Adrenal gland (tissue), 12 donors: Measurements from ENCODE around the gene GALNT16. TPM values are rescaled to one million over a fixed set of nuclear protein-coding genes. Genes with fewer than 3 reads are reported as not detected.
A peak's percentile ranks its signal among the peaks of the same experiment; 100 is the strongest.

ENCODE experiments used
- DNase-seq, 7 donors: peaks; one replicate each; pipeline ENCODE4 v3.0.0-alpha.2; 2019 to 2020
- H3K27ac ChIP-seq, 5 donors: fragments of 200-600 bp; sonication (generic) in 4 of 5; 1 replicate in 3 of 5; 2 replicates in 2 of 5; pipeline versions ENCODE4 v1.5.1 to v1.8.0; 2016 to 2020; ENCODE audit warnings: mild to moderate bottlenecking in 1 of 5
- H3K27me3 ChIP-seq: fragments of 200-600 bp; 2 replicates; pipeline ENCODE4 v1.8.0; 2021
- H3K36me3 ChIP-seq, 2 donors: fragments of 200-600 bp; replicated peaks in 1 of 2; 1 replicate in 1 of 2; 2 replicates in 1 of 2; pipeline versions ENCODE4 v1.5.1 to v1.8.0; 2018 to 2022
- H3K4me1 ChIP-seq, 2 donors: fragments of 200-600 bp; replicated peaks in 1 of 2; 1 replicate in 1 of 2; 2 replicates in 1 of 2; pipeline versions ENCODE4 v1.5.1 to v1.8.0; 2018 to 2021
- H3K4me3 ChIP-seq, 4 donors: fragments of 200-600 bp; sonication (generic) in 3 of 4; one replicate each; pipeline ENCODE4 v1.5.1; 2016 to 2018
- H3K9me3 ChIP-seq, 3 donors: fragments of 200-600 bp; sonication (generic) in 1 of 3; replicated peaks in 1 of 3; 1 replicate in 2 of 3; 2 replicates in 1 of 3; pipeline versions ENCODE4 v1.5.1 to v1.8.0; 2016 to 2021
- POLR2A ChIP-seq, 2 donors: fragments of 450-650 bp; IDR thresholded peaks; one replicate each; pipeline ENCODE4 v1.6.1; 2017; ENCODE audit warnings: antibody characterized with exemption in 2 of 2, mild to moderate bottlenecking in 2 of 2, moderate library complexity in 1 of 2
- WGBS, 4 donors: extraction: QIAGEN DNeasy Blood & Tissue Kit in 2 of 4; methylation state at CpG; one replicate each; pipeline versions ENCODE4 v1.1.5 to v1.1.7; 2013 to 2017; 5-methylcytosine and 5-hydroxymethylcytosine counted together
- intact Hi-C, 2 donors: fragments of 100-400 bp; cut with DNase I; formaldehyde crosslinking; loops; one replicate each; pipeline versions ENCODE4 v1.14.1 to v1.15.0; 2022 to 2023
- polyA plus RNA-seq, 3 donors: library from polyadenylated mRNA; stranded (reverse); fragments of 200-250 nt in 2 of 3; fragments of 350-450 nt in 1 of 3; fragmentation: Illumina TruSeq in 1 of 3; extraction: RNeasy Lipid Tissue Mini Kit (QIAGEN cat#74804) in 1 of 3; gene quantifications; one replicate each; pipeline ENCODE4 v1.2.3, GENCODE V29; 2013 to 2014
- total RNA-seq, 9 donors: library from RNA; depleted of rRNA in 4 of 9; stranded (reverse); fragments of >200 nt in 4 of 9; fragments of 120-200 nt in 1 of 9; fragmentation: NEBNext Ultra II Directional in 1 of 9; extraction: Animal tissue kit (Norgen Biotek cat#: 25700) in 1 of 9; gene quantifications; one replicate each; pipeline versions ENCODE4 v1.1.0 to v1.2.4, GENCODE V29; 2013 to 2023
- TF ChIP-seq, protein P1 (sequence below), 6 experiments: fragments of 450-650 bp in 4 of 6; fragments of 200-600 bp in 2 of 6; sonication (generic) in 1 of 6; IDR thresholded peaks; 1 replicate in 5 of 6; 2 replicates in 1 of 6; pipeline versions ENCODE4 v1.5.1 to v1.8.0; 2016 to 2021; ENCODE audit warnings: antibody characterized with exemption in 6 of 6, mild to moderate bottlenecking in 2 of 6, moderate library complexity in 1 of 6
- donor health status: healthy with polysubstance abuse.
- donor health status: Bipolar disorder and iron deficiency.
- donor health status: DM: yes; HTN: yes; CAD: no.
- donor health status: DM: no; HTN: no; CAD: no.
- donor health status: DM: no; HTN: no; CAD: no.
- donor health status: DM: yes; HTN: yes; CAD: no.

Gene GALNT16
- total and polyA plus RNA-seq, 12 donors, result 7.4 to 38.1 (median 15.9) TPM

DNA sequence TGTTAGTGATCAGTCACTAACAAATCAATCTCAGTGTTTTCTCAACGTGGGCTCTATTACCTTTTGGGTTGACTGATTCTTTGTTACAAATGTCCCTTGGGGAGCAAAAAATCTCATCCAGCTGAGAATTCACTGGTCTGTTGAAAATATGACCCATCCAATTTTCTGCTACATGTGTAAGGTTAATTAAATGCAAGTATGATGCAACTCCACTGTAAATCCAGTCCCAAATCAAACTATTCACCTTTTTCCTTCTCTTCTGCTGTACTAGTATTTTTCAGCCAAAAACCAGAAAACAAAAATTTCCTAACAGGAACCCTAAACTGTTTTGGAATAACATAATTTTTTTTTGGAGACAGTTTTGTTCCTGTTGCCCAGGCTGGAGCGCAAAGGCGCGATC lies 136.0 kb downstream of the GALNT16 start:
- peaks cover 28 to 39% of the 10 kb centered on the region in 2 donors for H3K4me1 ChIP-seq
- 85 to 92% (median 89%) methylated on average over 4 of the region's 4 CpGs for WGBS, 4 donors
- no peaks in the 10 kb centered on the region for H3K27me3 ChIP-seq
- H3K27ac ChIP-seq, result no peak overlapping the region
- H3K36me3 ChIP-seq, result peaks cover 0 to 50% of the 10 kb centered on the region in 2 donors
- H3K4me3 ChIP-seq, result no peak overlapping the region
- intact Hi-C loops, result loop anchor here in 1 of 2 donors (5.0 kb wide), 1 partner anchor 61 kb away; no protein-coding TSS in a partner anchor
- H3K9me3 ChIP-seq, result no peaks in the 10 kb centered on the region
- no peak for DNase-seq
- TF ChIP-seq, protein P1, sequence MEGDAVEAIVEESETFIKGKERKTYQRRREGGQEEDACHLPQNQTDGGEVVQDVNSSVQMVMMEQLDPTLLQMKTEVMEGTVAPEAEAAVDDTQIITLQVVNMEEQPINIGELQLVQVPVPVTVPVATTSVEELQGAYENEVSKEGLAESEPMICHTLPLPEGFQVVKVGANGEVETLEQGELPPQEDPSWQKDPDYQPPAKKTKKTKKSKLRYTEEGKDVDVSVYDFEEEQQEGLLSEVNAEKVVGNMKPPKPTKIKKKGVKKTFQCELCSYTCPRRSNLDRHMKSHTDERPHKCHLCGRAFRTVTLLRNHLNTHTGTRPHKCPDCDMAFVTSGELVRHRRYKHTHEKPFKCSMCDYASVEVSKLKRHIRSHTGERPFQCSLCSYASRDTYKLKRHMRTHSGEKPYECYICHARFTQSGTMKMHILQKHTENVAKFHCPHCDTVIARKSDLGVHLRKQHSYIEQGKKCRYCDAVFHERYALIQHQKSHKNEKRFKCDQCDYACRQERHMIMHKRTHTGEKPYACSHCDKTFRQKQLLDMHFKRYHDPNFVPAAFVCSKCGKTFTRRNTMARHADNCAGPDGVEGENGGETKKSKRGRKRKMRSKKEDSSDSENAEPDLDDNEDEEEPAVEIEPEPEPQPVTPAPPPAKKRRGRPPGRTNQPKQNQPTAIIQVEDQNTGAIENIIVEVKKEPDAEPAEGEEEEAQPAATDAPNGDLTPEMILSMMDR (IDR thresholded peaks at IDR 0.05), result no peak
- no peak for TF ChIP-seq POLR2A (IDR thresholded peaks at IDR 0.05)

DNA sequence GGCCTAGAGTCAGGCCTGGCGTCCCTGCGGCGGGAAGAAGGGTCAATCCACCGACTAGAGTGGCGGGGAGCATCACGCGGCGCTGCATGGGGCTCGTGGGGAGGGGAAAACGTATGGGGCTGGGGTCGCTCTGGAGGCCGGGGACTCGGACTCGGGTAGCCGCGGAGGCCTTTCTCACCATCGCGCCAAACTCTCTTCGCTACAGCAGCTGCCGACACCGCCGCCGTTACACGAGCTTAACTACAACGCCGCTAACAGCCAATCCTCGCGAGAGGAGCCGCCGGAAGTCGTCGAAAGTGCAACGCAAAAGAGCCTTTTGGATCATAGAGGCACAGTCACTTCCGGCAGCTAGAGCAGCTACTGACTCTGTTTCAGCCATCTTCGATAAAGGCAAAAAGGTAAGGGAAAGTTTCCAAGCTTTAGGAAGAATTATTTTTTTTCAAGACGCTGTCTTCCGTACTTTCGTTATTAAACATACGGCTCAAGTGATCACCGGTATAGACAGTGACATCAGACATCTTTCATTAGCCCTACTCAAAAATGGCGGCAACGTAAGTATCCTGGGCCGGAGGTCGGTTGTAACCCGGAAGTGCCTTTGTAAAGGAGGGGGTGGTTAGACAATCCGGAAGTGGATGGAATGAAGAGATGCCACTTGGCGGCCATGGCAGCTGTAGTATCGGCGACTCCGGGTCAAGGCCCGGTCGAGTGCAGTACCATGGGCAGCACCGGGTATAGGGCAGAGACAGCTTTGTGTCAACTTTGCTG lies 138.3 kb downstream of the GALNT16 start, which contains the start of the genes ERH and SLC39A9:
TSS of gene ERH (minus strand) at position 247 of the 765 bp plus-strand sequence. CDS start at position 181, 66 bp downstream.
TSS of gene SLC39A9 (plus strand) at position 640 of the 765 bp plus-strand sequence. CDS start 678 bp downstream, outside the sequence.
- H3K27ac ChIP-seq, result peak within 1 kb of the TSS; percentile 85 to 98 (median 90)
- H3K9me3 ChIP-seq, result no peaks in the 10 kb centered on the region
- peaks cover 30 to 55% of the 10 kb centered on the region in 2 donors for H3K4me1 ChIP-seq
- intact Hi-C loops, result loop anchor here in 1 of 2 donors (5.0 kb wide), 1 partner anchor 59 kb away; no protein-coding TSS in a partner anchor
- no peaks in the 10 kb centered on the region for H3K27me3 ChIP-seq
- DNase-seq, result peak; percentile 95 to 99 (median 97)
- TF ChIP-seq POLR2A (IDR thresholded peaks at IDR 0.05), result peak; percentile 55 to 71
- TF ChIP-seq, protein P1 (IDR thresholded peaks at IDR 0.05), result peak in 1 of 6 experiments; percentile 1
- peak within 1 kb of the TSS; percentile 80 to 90 (median 85) for H3K4me3 ChIP-seq
- 0 to 1% (median 0%) methylated on average over 24 to 53 of the region's 53 CpGs for WGBS, 4 donors
- H3K36me3 ChIP-seq, result peaks cover 0 to 29% of the 10 kb centered on the region in 2 donors

DNA sequence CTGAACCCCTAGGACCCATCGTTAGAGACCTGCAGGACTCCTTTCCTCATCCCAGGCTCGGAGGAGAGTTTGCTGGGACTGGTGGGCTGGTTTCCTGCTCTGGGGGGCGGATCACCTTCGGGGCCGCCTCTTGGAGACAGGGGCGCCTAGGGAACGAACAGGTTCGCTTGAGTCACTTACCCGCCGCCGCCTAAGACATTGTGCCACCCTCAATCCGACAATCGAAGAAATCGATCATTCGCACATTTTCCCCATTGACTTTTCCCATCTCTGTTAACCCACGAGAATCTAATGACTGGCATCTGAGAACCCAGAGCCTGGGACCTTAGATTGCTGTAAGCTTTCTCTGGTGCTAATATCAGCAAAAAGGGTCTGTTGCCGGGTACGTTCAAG lies 138.9 kb downstream of the GALNT16 start:
- TF ChIP-seq, protein P1 (IDR thresholded peaks at IDR 0.05), result no peak
- no peak for TF ChIP-seq POLR2A (IDR thresholded peaks at IDR 0.05)
- Histone ChIP-seq H3K4me1 (peaks cover 30 to 57% of the 10 kb centered on the region in 2 donors), H3K9me3 (no peaks in the 10 kb centered on the region), H3K27me3 (no peaks in the 10 kb centered on the region), H3K27ac (peak overlapping the region in 4 of 5 donors; percentile 88 to 98 (median 90)), H3K4me3 (peak overlapping the region; percentile 80 to 90 (median 85)), H3K36me3 (peaks cover 0 to 23% of the 10 kb centered on the region in 2 donors)
- intact Hi-C loops, result loop anchor here in 1 of 2 donors (5.0 kb wide), 1 partner anchor 58 kb away; no protein-coding TSS in a partner anchor
- WGBS, 4 donors, result 0 to 2% (median 1%) methylated on average over 14 to 18 of the region's 18 CpGs
- DNase-seq, result no peak

DNA sequence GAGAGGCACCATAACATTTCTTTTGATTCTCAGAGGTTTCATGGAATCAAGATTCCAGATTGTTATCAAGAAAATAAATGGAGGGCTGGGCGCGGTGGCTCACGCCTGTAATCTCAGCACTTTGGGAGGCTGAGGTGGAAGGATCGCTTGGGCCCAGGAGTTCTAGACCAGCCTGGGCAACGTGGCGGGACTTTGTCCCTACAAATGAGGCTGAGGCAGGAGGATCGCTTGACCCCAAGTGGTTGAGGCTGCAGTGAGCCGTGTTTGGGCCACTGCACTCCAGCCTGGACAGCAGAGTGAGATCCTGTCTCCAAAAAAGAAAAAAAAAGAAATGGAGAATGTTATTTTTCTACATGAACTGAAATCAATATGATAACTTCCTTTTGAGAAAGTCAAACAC lies 139.8 kb downstream of the GALNT16 start:
- peak overlapping the region in 1 of 4 donors; percentile 90 for H3K4me3 ChIP-seq
- no peak for DNase-seq
- no peak overlapping the region for H3K27ac ChIP-seq
- intact Hi-C loops, result loop anchor here in 1 of 2 donors (5.0 kb wide), 1 partner anchor 58 kb away; no protein-coding TSS in a partner anchor
- H3K36me3 ChIP-seq, result peaks cover 0 to 14% of the 10 kb centered on the region in 2 donors
- TF ChIP-seq, protein P1 (IDR thresholded peaks at IDR 0.05), result no peak
- TF ChIP-seq POLR2A (IDR thresholded peaks at IDR 0.05), result no peak
- no peaks in the 10 kb centered on the region for H3K27me3 ChIP-seq
- 86 to 92% (median 90%) methylated on average over 8 of the region's 8 CpGs for whole genome bisulfite sequencing, 4 donors
- H3K9me3 ChIP-seq, result no peaks in the 10 kb centered on the region
- H3K4me1 ChIP-seq, result peaks cover 30 to 61% of the 10 kb centered on the region in 2 donors
